IMR-90 (cell line): Measurements from ENCODE around the gene ADPRM. TPM values are rescaled to one million over a fixed set of nuclear protein-coding genes. Genes with fewer than 3 reads are reported as not detected.

Experiments
- ATAC-seq: fragments of 200-7000 bp; cut with Tn5 transposase; 2 replicates; pipeline ENCODE4 v1.9.1; 2020; ENCODE audit warnings: low read depth, mild to moderate bottlenecking, moderate library complexity
- BruUV-seq: library from RNA; stranded (reverse); fragments of 400-500 nt; replicated peaks from 2 replicates; lab custom pipeline; 2021; lab: Mats Ljungman, UMichigan
- CTCF ChIA-PET: fragments of 300-600 bp; formaldehyde crosslinking; extraction: SDS; loops from one replicate; lab custom pipeline; 2021; ENCODE audit warnings: antibody characterized with exemption; lab: Yijun Ruan, JAX
- POLR2A ChIA-PET: fragments of 300-600 bp; sonication (Branson Sonifier 250); formaldehyde crosslinking; loops from one replicate; lab custom pipeline; 2022; ENCODE audit warnings: antibody characterized with exemption; ENCODE audit not compliant: unreplicated experiment; lab: Charles Lee
- DNase-seq: peaks from one replicate; pipeline ENCODE4 v3.0.0; 2013
- H2AFZ ChIP-seq: replicated peaks from 2 replicates; pipeline ENCODE3; 2013; ENCODE audit warnings: low read length, mild to moderate bottlenecking; ENCODE audit not compliant: poor library complexity
- H2AK5ac ChIP-seq: 2 replicates; pipeline ENCODE4 v1.6.1; 2013; ENCODE audit warnings: low read depth, low read length, inconsistent platforms
- H2AK9ac ChIP-seq: replicated peaks from 2 replicates; pipeline ENCODE3; 2013; ENCODE audit warnings: mild to moderate bottlenecking, low read depth, low read length, moderate library complexity; ENCODE audit not compliant: poor library complexity
- H2BK120ac ChIP-seq: 2 replicates; pipeline ENCODE4 v1.6.1; 2013; ENCODE audit warnings: low read depth, low read length, inconsistent platforms
- H2BK15ac ChIP-seq: 3 replicates; pipeline ENCODE4 v1.6.1; 2013; ENCODE audit warnings: low read depth, low read length, inconsistent platforms
- H2BK20ac ChIP-seq: 2 replicates; pipeline ENCODE4 v1.6.1; 2013; ENCODE audit warnings: low read depth, mild to moderate bottlenecking, inconsistent platforms, low read length, moderate library complexity
- H2BK5ac ChIP-seq: 2 replicates; pipeline ENCODE4 v1.6.1; 2013; ENCODE audit warnings: mild to moderate bottlenecking, low read depth, low read length, inconsistent platforms; ENCODE audit not compliant: poor library complexity, severe bottlenecking
- H3K14ac ChIP-seq: replicated peaks from 2 replicates; pipeline ENCODE4 v1.6.1; 2013; ENCODE audit warnings: low read depth, low read length, inconsistent platforms
- H3K18ac ChIP-seq: 2 replicates; pipeline ENCODE4 v1.6.1; 2013; ENCODE audit warnings: low read depth, low read length, control low read depth
- H3K23ac ChIP-seq: 2 replicates; pipeline ENCODE4 v1.6.1; 2013; ENCODE audit warnings: low read depth, low read length, inconsistent platforms
- H3K27ac ChIP-seq: 2 replicates; pipeline ENCODE4 v1.5.1; 2013; ENCODE audit warnings: mild to moderate bottlenecking, control low read depth, low read length; ENCODE audit not compliant: insufficient read depth
- H3K27me3 ChIP-seq: 2 replicates; pipeline ENCODE4 v1.6.1; 2013; ENCODE audit warnings: low read length; ENCODE audit not compliant: control insufficient read depth, insufficient read depth
- H3K36me3 ChIP-seq: 2 replicates; pipeline ENCODE4 v1.6.1; 2013; ENCODE audit warnings: low read length, mixed read lengths; ENCODE audit not compliant: control insufficient read depth, insufficient read depth
- H3K4ac ChIP-seq: 2 replicates; pipeline ENCODE4 v1.6.1; 2013; ENCODE audit warnings: low read depth, low read length, inconsistent platforms
- H3K4me1 ChIP-seq: 2 replicates; pipeline ENCODE4 v1.6.1; 2013; ENCODE audit warnings: low read length, mixed read lengths; ENCODE audit not compliant: control insufficient read depth, insufficient read depth
- H3K4me2 ChIP-seq: 2 replicates; pipeline ENCODE4 v1.6.1; 2013; ENCODE audit warnings: low read depth, mild to moderate bottlenecking, control low read depth, low read length, moderate library complexity
- H3K4me3 ChIP-seq: 2 replicates; pipeline ENCODE4 v1.5.1; 2013; ENCODE audit warnings: low read depth, mild to moderate bottlenecking, control low read depth, low read length, moderate library complexity; ENCODE audit not compliant: insufficient read depth
- H3K56ac ChIP-seq: 2 replicates; pipeline ENCODE4 v1.6.1; 2013; ENCODE audit warnings: low read length, inconsistent platforms; ENCODE audit not compliant: insufficient read depth; ENCODE audit errors: extremely low read depth
- H3K79me1 ChIP-seq, 2 experiments: 2 replicates each; pipeline ENCODE4 v1.6.1; 2013; ENCODE audit warnings: low read length in 2 of 2, inconsistent platforms in 1 of 2, low read depth in 1 of 2
- H3K9ac ChIP-seq: 2 replicates; pipeline ENCODE4 v1.6.1; 2013; ENCODE audit warnings: low read depth, low read length, control low read depth
- H3K9me1 ChIP-seq: 2 replicates; pipeline ENCODE4 v1.6.1; 2013; ENCODE audit warnings: low read length, inconsistent platforms; ENCODE audit not compliant: insufficient read depth
- H3K9me3 ChIP-seq: 2 replicates; pipeline ENCODE4 v1.6.1; 2013; ENCODE audit warnings: low read length; ENCODE audit not compliant: control insufficient read depth, insufficient read depth
- H4K20me1 ChIP-seq: 2 replicates; pipeline ENCODE4 v1.6.1; 2013; ENCODE audit warnings: low read length, inconsistent platforms; ENCODE audit not compliant: insufficient read depth
- H4K5ac ChIP-seq: 2 replicates; pipeline ENCODE4 v1.6.1; 2013; ENCODE audit warnings: mild to moderate bottlenecking, low read depth, low read length, control low read depth
- H4K8ac ChIP-seq, 2 experiments: 2 replicates each; pipeline ENCODE4 v1.6.1; 2013; ENCODE audit warnings: low read depth in 2 of 2, low read length in 2 of 2, control low read depth in 1 of 2, inconsistent platforms in 1 of 2
- H4K91ac ChIP-seq: 2 replicates; pipeline ENCODE4 v1.6.1; 2013; ENCODE audit warnings: low read depth, low read length, inconsistent platforms; ENCODE audit not compliant: insufficient read depth
- BHLHE40 ChIP-seq: fragments of 150-350 bp; IDR thresholded peaks from 2 replicates; pipeline ENCODE4 v1.6.1; 2016; ENCODE audit warnings: mild to moderate bottlenecking, low read depth, low read length
- CEBPB ChIP-seq: IDR thresholded peaks from 2 replicates; pipeline ENCODE4 v1.6.1; 2012; ENCODE audit warnings: low read depth, low read length, improper control_type of control experiment
- CHD1 ChIP-seq: IDR thresholded peaks from 2 replicates; pipeline ENCODE4 v1.6.1; 2012; ENCODE audit warnings: low read depth, low read length, improper control_type of control experiment
- CTCF ChIP-seq: conservative IDR thresholded peaks from 2 replicates; pipeline ENCODE4 v1.5.1; 2012; ENCODE audit warnings: mild to moderate bottlenecking, low read depth, low read length, improper control_type of control experiment
- FOS ChIP-seq: fragments of 150-350 bp; IDR thresholded peaks from 2 replicates; pipeline ENCODE4 v1.6.1; 2016; ENCODE audit warnings: low read depth, low read length
- MAFK ChIP-seq: IDR thresholded peaks from 2 replicates; pipeline ENCODE4 v1.6.1; 2012; ENCODE audit warnings: low read depth, low read length, improper control_type of control experiment
- MAZ ChIP-seq: IDR thresholded peaks from 2 replicates; pipeline ENCODE4 v1.6.1; 2012; ENCODE audit warnings: low read depth, mild to moderate bottlenecking, low read length, improper control_type of control experiment, moderate library complexity, borderline replicate concordance
- MXI1 ChIP-seq: IDR thresholded peaks from 2 replicates; pipeline ENCODE4 v1.6.1; 2012; ENCODE audit warnings: low read depth, mild to moderate bottlenecking, low read length, moderate library complexity, borderline replicate concordance
- NFE2L2 ChIP-seq: fragments of 150-350 bp; IDR thresholded peaks from 2 replicates; pipeline ENCODE4 v1.6.1; 2016; ENCODE audit warnings: low read depth, mild to moderate bottlenecking, low read length
- POLR2A ChIP-seq: IDR thresholded peaks from 2 replicates; pipeline ENCODE4 v1.6.1; 2012; ENCODE audit warnings: mild to moderate bottlenecking, low read depth, low read length
- RCOR1 ChIP-seq: IDR thresholded peaks from 2 replicates; pipeline ENCODE4 v1.6.1; 2012; ENCODE audit warnings: mild to moderate bottlenecking, low read length, improper control_type of control experiment; ENCODE audit not compliant: insufficient replicate concordance
- RFX5 ChIP-seq: IDR thresholded peaks from 2 replicates; pipeline ENCODE4 v1.8.0; 2012; ENCODE audit warnings: low read depth, mild to moderate bottlenecking, low read length, moderate library complexity
- SMC3 ChIP-seq: fragments of 150-350 bp; IDR thresholded peaks from 2 replicates; pipeline ENCODE4 v1.6.1; 2016; ENCODE audit warnings: low read depth, mild to moderate bottlenecking, antibody characterized with exemption, low read length, moderate library complexity
- USF2 ChIP-seq: fragments of 150-350 bp; IDR thresholded peaks from 2 replicates; pipeline ENCODE4 v1.6.1; 2017; ENCODE audit warnings: mild to moderate bottlenecking, antibody characterized with exemption, low read length, low read depth
- WGBS, 2 experiments: methylation state at CpG; one replicate each; pipeline versions ENCODE4 v1.1.5 to v1.1.7; 2013; ENCODE audit warnings: missing lambda C conversion rate in 2 of 2; ENCODE audit not compliant: insufficient read length in 1 of 2; ENCODE audit errors: extremely low coverage in 2 of 2; 5-methylcytosine and 5-hydroxymethylcytosine counted together
- dilution Hi-C: fragments of 300-500 bp; cut with HindIII; formaldehyde crosslinking; loops from one replicate; pipeline ENCODE4 v1.14.3; 2018; ENCODE audit warnings: low sequenced_read_pairs; ENCODE audit not compliant: unreplicated experiment
- in situ Hi-C: fragments of 300-500 bp; cut with MboI; formaldehyde crosslinking; loops from 3 replicates; pipeline ENCODE4 v1.14.3; 2019; ENCODE audit warnings: low sequenced_read_pairs, inconsistent platforms, mixed read lengths
- intact Hi-C: fragments of 100-400 bp; cut with micrococcal nuclease; formaldehyde crosslinking; loops from 2 replicates; pipeline ENCODE4 v1.10.0; 2022
- polyA plus RNA-seq, 3 experiments: library from polyadenylated mRNA; depleted of rRNA; stranded (reverse); fragments of >200 nt; gene quantifications; 2 replicates each; pipeline ENCODE4 v1.2.3, GENCODE V29; 2012; ENCODE audit warnings: low replicate concordance in 1 of 3
- total RNA-seq: library from RNA; depleted of rRNA; stranded (reverse); fragments of >200 nt; gene quantifications from 2 replicates; pipeline ENCODE4 v1.2.3, GENCODE V29; 2012

The ADPRM gene
- total and polyA plus RNA-seq, 2 of the 4 experiments (the other 2 are of a cell fraction) = 7.4 to 12.2 TPM

- no peaks in the 10 kb centered on the region for H3K4me1 ChIP-seq
- no TSS peak for BruUV-seq
- no peak overlapping the region for H4K8ac ChIP-seq
- H2BK20ac ChIP-seq = no peak overlapping the region
- in situ Hi-C loops (no loop called here), dilution Hi-C loops (no loop called here), intact Hi-C loops (no loop called here)
- no peaks in the 10 kb centered on the region for H4K20me1 ChIP-seq
- H3K9me3 ChIP-seq = no peaks in the 10 kb centered on the region
- H4K5ac ChIP-seq = no peak overlapping the region
- no peaks in the 10 kb centered on the region for H3K9me1 ChIP-seq
- no peak for DNase-seq
- ChIA-PET CTCF (no interaction called here), POLR2A (no interaction called here)
- H3K36me3 ChIP-seq = no peaks in the 10 kb centered on the region
- H3K9ac ChIP-seq = no peak overlapping the region
- H3K4ac ChIP-seq = no peak overlapping the region
- peaks cover 3% of the 10 kb centered on the region; the same call in 1 of the 2 replicates for H3K27me3 ChIP-seq
- no peak overlapping the region for H2BK5ac ChIP-seq
- no peak overlapping the region for H2AK5ac ChIP-seq
- no peak overlapping the region for H3K23ac ChIP-seq
- no peak overlapping the region for H2BK15ac ChIP-seq
- H3K79me1 ChIP-seq = no peaks in the 10 kb centered on the region
- H3K4me3 ChIP-seq = no peak overlapping the region
- H2AK9ac ChIP-seq = no peak overlapping the region
- H3K14ac ChIP-seq = no peak overlapping the region
- no peak overlapping the region for H3K27ac ChIP-seq
- no peak overlapping the region for H3K4me2 ChIP-seq
- H4K91ac ChIP-seq = no peak overlapping the region
- H2BK120ac ChIP-seq = no peak overlapping the region
- no peak for ATAC-seq
- 60% methylated on average over 2 of the region's 6 CpGs; no CpG with 5 or more reads in 1 of the 2 experiments for WGBS, 2 experiments
- TF ChIP-seq USF2 (no peak), CEBPB (no peak), MAZ (no peak), CTCF (no peak), BHLHE40 (no peak), MXI1 (no peak), FOS (no peak), RFX5 (no peak), RCOR1 (no peak), MAFK (no peak), CHD1 (no peak), SMC3 (no peak), POLR2A (no peak), NFE2L2 (no peak)
- H3K18ac ChIP-seq = no peak overlapping the region
- H3K56ac ChIP-seq = no peak overlapping the region
- no peak overlapping the region for H2AFZ ChIP-seq
These were observed 59.7 kb downstream of the ADPRM start for GRCh38 chr17:10757067-10757466.
